ENCODE measurements around the gene TMEM232. TPM values are rescaled to one million over a fixed set of nuclear protein-coding genes. Genes with fewer than 3 reads are reported as not detected.
"Not testable (repeated sequence)": the region's sequence is repeated elsewhere in the genome, so short reads cannot be mapped to it uniquely, and the experiment has no call there.

Gene TMEM232
- total RNA-seq, 1 donor from 2014 or later = 0.86 TPM

DNA sequence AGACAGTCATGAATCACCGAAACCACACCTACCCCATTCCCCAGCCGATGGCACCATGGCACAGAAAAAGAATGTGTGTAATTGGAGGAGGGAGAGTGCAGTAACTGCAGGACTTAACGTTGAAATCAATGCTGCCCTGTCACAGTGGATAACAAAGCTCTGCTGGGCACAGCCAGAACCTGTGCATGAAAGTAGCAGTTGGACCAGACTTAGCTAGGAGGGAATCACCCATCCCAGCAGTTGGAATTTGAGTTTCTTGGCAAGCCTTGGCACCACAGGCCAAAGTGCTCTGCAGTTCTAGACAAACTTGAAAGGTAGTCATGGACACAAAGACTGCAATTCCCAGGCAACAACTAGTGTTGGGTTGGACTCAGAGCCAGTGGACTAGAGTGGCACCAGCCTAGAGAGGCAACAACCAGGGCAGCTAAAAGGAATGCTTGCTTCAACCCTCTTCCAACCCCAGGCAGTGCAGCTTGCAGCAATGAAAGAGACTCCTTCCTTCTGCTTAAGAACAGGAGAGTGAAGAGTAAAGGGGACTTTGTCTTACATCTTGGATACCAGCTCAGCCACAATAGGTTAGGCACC is 19.1 kb downstream of the TMEM232 start:
- no peak overlapping the region for H3K4me3 ChIP-seq (ENCODE audit: low read depth, low read length)
- TF ChIP-seq, protein P1, sequence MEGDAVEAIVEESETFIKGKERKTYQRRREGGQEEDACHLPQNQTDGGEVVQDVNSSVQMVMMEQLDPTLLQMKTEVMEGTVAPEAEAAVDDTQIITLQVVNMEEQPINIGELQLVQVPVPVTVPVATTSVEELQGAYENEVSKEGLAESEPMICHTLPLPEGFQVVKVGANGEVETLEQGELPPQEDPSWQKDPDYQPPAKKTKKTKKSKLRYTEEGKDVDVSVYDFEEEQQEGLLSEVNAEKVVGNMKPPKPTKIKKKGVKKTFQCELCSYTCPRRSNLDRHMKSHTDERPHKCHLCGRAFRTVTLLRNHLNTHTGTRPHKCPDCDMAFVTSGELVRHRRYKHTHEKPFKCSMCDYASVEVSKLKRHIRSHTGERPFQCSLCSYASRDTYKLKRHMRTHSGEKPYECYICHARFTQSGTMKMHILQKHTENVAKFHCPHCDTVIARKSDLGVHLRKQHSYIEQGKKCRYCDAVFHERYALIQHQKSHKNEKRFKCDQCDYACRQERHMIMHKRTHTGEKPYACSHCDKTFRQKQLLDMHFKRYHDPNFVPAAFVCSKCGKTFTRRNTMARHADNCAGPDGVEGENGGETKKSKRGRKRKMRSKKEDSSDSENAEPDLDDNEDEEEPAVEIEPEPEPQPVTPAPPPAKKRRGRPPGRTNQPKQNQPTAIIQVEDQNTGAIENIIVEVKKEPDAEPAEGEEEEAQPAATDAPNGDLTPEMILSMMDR (conservative IDR thresholded peaks at IDR 0.05; ENCODE audit: low read depth, low read length) = no peak
- no peak for DNase-seq (ENCODE audit: low read depth)

- no peak overlapping the region for H3K4me3 ChIP-seq (ENCODE audit: low read depth, low read length)
- DNase-seq (ENCODE audit: low read depth) = no peak
- TF ChIP-seq, protein P1 (conservative IDR thresholded peaks at IDR 0.05; ENCODE audit: low read depth, low read length) = no peak
Measured at GRCh38 chr5:110705349-110705748, 21.1 kb downstream of the TMEM232 start.

DNA sequence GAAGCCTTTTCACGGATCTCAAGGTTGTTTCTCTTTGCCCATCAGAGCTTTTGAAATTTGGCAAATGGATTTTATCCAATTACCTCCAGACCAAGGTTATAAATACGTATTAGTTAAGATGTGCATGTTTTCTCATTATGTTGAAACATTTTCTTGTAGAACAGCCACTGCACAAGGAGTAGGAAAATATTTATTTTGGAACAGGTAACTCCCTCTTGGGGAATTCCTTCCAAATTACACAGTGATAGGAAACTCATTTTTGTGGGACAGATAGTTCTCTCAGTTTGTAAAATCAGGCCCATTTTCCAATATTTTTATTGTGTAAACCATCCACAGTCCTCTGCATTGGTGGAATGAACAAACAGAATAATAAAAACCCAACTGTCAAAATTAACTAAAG is 23.0 kb downstream of the TMEM232 start:
- H3K4me3 ChIP-seq (ENCODE audit: low read depth, low read length) = no peak overlapping the region
- no peak for DNase-seq (ENCODE audit: low read depth)
- TF ChIP-seq, protein P1 (conservative IDR thresholded peaks at IDR 0.05; ENCODE audit: low read depth, low read length) = no peak

GRCh38 chr5:110702704-110703103 is 23.8 kb downstream of the TMEM232 start:
- TF ChIP-seq, protein P1 (conservative IDR thresholded peaks at IDR 0.05; ENCODE audit: low read depth, low read length) = no peak
- DNase-seq (ENCODE audit: low read depth) = no peak
- H3K4me3 ChIP-seq (ENCODE audit: low read depth, low read length) = no peak overlapping the region

- TF ChIP-seq, protein P1 (conservative IDR thresholded peaks at IDR 0.05; ENCODE audit: low read depth, low read length) = no peak
- H3K4me3 ChIP-seq (ENCODE audit: low read depth, low read length) = no peak overlapping the region
- no peak for DNase-seq (ENCODE audit: low read depth)
Measured at GRCh38 chr5:110702300-110702699, 24.2 kb downstream of the TMEM232 start.

DNA sequence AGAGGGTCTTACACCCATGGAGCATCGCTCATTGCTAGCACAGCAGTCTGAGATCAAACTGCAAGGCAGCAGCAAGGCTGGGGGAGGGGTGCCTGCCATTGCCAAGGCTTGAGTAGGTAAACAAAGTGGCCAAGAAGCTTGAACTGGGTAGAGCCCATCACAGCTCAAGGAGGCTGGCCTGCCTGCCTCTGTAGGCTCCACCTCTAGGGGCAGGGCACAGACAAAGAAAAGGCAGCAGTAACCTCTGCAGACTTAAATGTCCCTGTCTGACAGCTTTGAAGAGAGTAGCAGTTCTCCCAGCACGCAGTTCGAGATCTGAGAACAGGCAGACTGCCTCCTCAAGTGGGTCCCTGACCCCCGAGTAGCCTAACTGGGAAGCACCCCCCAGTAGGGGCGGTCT is 33.8 kb downstream of the TMEM232 start:
- not testable (repeated sequence) for H3K4me3 ChIP-seq (ENCODE audit: low read depth, low read length); DNase-seq (ENCODE audit: low read depth)

DNA sequence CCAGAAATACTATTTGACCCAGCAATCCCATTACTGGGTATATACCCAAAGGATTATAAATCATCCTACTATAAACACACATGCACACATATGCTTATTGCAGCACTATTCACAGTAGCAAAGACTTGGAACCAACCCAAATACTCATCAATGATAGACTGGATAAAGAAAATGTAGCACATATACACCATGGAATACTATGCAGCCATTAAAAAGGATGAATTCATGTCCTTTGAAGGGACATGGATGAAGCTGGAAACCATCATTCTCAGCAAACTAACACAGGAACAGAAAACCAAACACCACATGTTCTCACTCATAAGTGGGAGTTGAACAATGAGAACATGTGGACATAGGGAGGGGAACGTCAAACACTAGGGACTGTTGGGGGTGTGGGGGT is 35.9 kb downstream of the TMEM232 start:
- DNase-seq (ENCODE audit: low read depth); H3K4me3 ChIP-seq (ENCODE audit: low read depth, low read length): not testable (repeated sequence)

- TF ChIP-seq, protein P1 (conservative IDR thresholded peaks at IDR 0.05; ENCODE audit: low read depth, low read length) = no peak
- no peak overlapping the region for H3K4me3 ChIP-seq (ENCODE audit: low read depth, low read length)
- DNase-seq (ENCODE audit: low read depth) = no peak
Measured at GRCh38 chr5:110687485-110687884, 39.0 kb downstream of the TMEM232 start.

All from epithelial cell of proximal tubule (primary cell).